Measurements from ENCODE around the gene REN.

- no peak for TF ChIP-seq EZH2 (IDR thresholded peaks at IDR 0.05; ENCODE audit: low read length, missing control alignments)
- TF ChIP-seq CTCF (conservative IDR thresholded peaks at IDR 0.05 in 1 of 2, IDR thresholded peaks at IDR 0.05 in 1 of 2; ENCODE audit: low read depth in 1 of 2, low read length in 2 of 2): no peak
Measured at GRCh38 chr1:204201348-204202040, 35.4 kb upstream of the REN start.
